Measurements from ENCODE around the gene ADGRV1.
"Not testable (repeated sequence)": the region's sequence is repeated elsewhere in the genome, so short reads cannot be mapped to it uniquely, and the experiment has no call there.

Gene ADGRV1

DNA sequence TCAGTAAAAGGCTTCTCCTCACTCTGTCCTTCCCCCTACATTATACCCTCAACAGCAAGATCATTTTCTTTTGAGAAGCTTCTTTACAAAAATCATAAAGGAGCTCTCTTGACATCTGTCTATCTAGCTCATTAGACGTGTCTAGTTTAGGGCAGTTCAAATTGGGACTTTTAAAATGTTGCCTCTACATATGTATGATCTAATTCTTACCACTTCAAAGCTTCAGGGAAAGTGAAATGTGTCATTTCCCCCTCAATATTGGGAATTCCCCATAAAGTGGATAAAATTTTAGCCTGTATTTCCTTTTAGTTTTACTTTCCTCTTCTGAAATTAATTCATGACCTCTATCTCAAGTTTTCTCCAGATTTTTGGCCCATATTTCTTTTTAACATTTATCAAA is 500.8 kb downstream of the ADGRV1 start:
- Histone ChIP-seq H3K4me3 (ENCODE audit: insufficient read depth, low read depth, low read length) (no peak overlapping the region), H3K27ac (ENCODE audit: insufficient read depth, low read depth, low read length, poor library complexity, severe bottlenecking) (no peak overlapping the region), H3K9me3 (ENCODE audit: control insufficient read depth, low read length) (no peaks in the 10 kb centered on the region), H3K36me3 (ENCODE audit: control insufficient read depth, insufficient read depth, low read length) (no peaks in the 10 kb centered on the region), H3K27me3 (ENCODE audit: control insufficient read depth, insufficient read depth, low read length, poor library complexity, severe bottlenecking) (no peaks in the 10 kb centered on the region), H3K4me1 (ENCODE audit: control insufficient read depth, insufficient read depth, low read length) (no peaks in the 10 kb centered on the region)
- 100% methylated on average over 1 of the region's 1 CpG; no CpG with 5 or more reads in 1 of the 2 experiments for WGBS, 2 experiments

- Histone ChIP-seq H3K27me3 (ENCODE audit: control insufficient read depth, insufficient read depth, low read length, poor library complexity, severe bottlenecking) (no peaks in the 10 kb centered on the region), H3K9me3 (ENCODE audit: control insufficient read depth, low read length) (no peaks in the 10 kb centered on the region), H3K36me3 (ENCODE audit: control insufficient read depth, insufficient read depth, low read length) (no peaks in the 10 kb centered on the region), H3K4me1 (ENCODE audit: control insufficient read depth, insufficient read depth, low read length) (no peaks in the 10 kb centered on the region), H3K4me3 (ENCODE audit: insufficient read depth, low read depth, low read length) (no peak overlapping the region), H3K27ac (ENCODE audit: insufficient read depth, low read depth, low read length, poor library complexity, severe bottlenecking) (no peak overlapping the region)
- WGBS, 2 experiments, result 74 to 95% methylated on average over 2 of the region's 2 CpGs
These were observed 502.5 kb downstream of the ADGRV1 start for GRCh38 chr5:91061094-91061493.

- Histone ChIP-seq H3K27me3 (ENCODE audit: control insufficient read depth, insufficient read depth, low read length, poor library complexity, severe bottlenecking) (no peaks in the 10 kb centered on the region), H3K36me3 (ENCODE audit: control insufficient read depth, insufficient read depth, low read length) (no peaks in the 10 kb centered on the region), H3K4me1 (ENCODE audit: control insufficient read depth, insufficient read depth, low read length) (no peaks in the 10 kb centered on the region), H3K27ac (ENCODE audit: insufficient read depth, low read depth, low read length, poor library complexity, severe bottlenecking) (no peak overlapping the region), H3K4me3 (ENCODE audit: insufficient read depth, low read depth, low read length) (no peak overlapping the region), H3K9me3 (ENCODE audit: control insufficient read depth, low read length) (no peaks in the 10 kb centered on the region)
- 89 to 91% methylated on average over 2 of the region's 2 CpGs for WGBS, 2 experiments
These were observed 503.5 kb downstream of the ADGRV1 start for GRCh38 chr5:91061946-91062562.

- not testable (repeated sequence) for H3K4me3 ChIP-seq (ENCODE audit: insufficient read depth, low read depth, low read length); H3K27ac ChIP-seq (ENCODE audit: insufficient read depth, low read depth, low read length, poor library complexity, severe bottlenecking); H3K9me3 ChIP-seq (ENCODE audit: control insufficient read depth, low read length); H3K27me3 ChIP-seq (ENCODE audit: control insufficient read depth, insufficient read depth, low read length, poor library complexity, severe bottlenecking); H3K4me1 ChIP-seq (ENCODE audit: control insufficient read depth, insufficient read depth, low read length); H3K36me3 ChIP-seq (ENCODE audit: control insufficient read depth, insufficient read depth, low read length)
- 95 to 97% methylated on average over 6 to 9 of the region's 9 CpGs for WGBS, 2 experiments
These were observed 504.6 kb downstream of the ADGRV1 start for GRCh38 chr5:91063098-91063690.

- H3K9me3 ChIP-seq (ENCODE audit: control insufficient read depth, low read length), result no peaks in the 10 kb centered on the region
- H3K36me3 ChIP-seq (ENCODE audit: control insufficient read depth, insufficient read depth, low read length), result no peaks in the 10 kb centered on the region
- no peaks in the 10 kb centered on the region for H3K27me3 ChIP-seq (ENCODE audit: control insufficient read depth, insufficient read depth, low read length, poor library complexity, severe bottlenecking)
- H3K4me1 ChIP-seq (ENCODE audit: control insufficient read depth, insufficient read depth, low read length), result no peaks in the 10 kb centered on the region
- 95% methylated on average over 6 to 7 of the region's 7 CpGs for WGBS, 2 experiments
- H3K27ac ChIP-seq (ENCODE audit: insufficient read depth, low read depth, low read length, poor library complexity, severe bottlenecking), result no peak overlapping the region
- H3K4me3 ChIP-seq (ENCODE audit: insufficient read depth, low read depth, low read length), result no peak overlapping the region
These were observed 506.9 kb downstream of the ADGRV1 start for GRCh38 chr5:91065496-91065895.

DNA sequence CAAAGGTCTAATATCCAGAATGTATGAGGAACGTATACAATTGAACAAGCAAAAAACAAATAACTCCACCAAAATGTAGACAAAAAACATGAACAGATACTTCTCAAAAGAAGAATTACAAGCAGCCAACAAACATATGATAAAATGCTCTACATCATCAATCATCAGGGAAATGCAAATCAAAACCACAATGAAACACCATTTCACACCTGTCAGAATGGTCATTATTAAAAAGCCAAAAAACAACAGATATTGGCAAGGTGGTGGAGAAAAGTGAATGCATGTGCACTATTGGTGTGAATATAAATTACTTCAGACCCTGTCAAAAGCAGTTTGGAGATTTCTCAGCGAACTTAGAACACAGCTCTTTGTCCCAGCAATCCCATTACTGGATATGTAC is 510.8 kb downstream of the ADGRV1 start:
- WGBS, 2 experiments, result 84 to 93% methylated on average over 2 of the region's 2 CpGs
- Histone ChIP-seq H3K36me3 (ENCODE audit: control insufficient read depth, insufficient read depth, low read length) (no peaks in the 10 kb centered on the region), H3K4me3 (ENCODE audit: insufficient read depth, low read depth, low read length) (no peak overlapping the region), H3K9me3 (ENCODE audit: control insufficient read depth, low read length) (no peaks in the 10 kb centered on the region), H3K27me3 (ENCODE audit: control insufficient read depth, insufficient read depth, low read length, poor library complexity, severe bottlenecking) (no peaks in the 10 kb centered on the region), H3K4me1 (ENCODE audit: control insufficient read depth, insufficient read depth, low read length) (peaks cover 5% of the 10 kb centered on the region), H3K27ac (ENCODE audit: insufficient read depth, low read depth, low read length, poor library complexity, severe bottlenecking) (no peak overlapping the region)

DNA sequence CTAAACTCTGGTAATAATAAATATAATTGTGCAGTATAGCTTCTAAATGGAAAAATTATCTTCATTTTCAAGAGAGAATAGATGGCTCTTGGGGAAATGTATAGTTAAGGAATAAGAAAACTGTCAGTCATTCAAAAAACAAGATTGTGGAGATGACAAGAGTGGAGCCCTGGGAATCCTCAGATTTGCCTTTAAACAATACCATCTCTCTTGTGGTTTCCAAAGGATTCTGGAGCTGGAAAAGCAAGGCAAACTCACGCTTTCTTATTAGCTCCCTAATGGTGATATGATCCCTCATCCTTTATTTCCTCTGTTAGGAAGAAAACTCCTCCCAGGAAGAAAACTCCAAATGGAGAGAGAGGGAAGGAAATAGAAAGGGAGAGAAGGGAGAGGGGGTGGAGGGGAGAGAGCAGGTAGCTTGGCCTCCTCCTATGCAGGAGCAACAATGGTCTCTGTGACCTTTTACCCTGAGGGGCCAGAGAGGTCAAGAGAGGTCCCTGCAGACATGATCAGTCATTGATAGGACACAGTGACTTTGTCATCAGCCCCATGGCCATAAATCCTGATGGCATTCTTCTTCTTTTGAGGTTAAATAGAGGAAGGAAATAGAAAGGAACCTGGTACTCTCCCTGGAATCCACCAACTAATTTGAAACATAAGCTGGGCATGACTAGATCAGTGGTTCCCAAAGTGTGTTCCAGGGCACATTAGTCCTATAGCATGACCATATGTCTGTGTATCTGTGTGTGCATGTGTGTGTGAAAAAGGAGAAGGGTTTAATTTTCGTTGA is 512.4 kb downstream of the ADGRV1 start:
- Histone ChIP-seq H3K4me1 (ENCODE audit: control insufficient read depth, insufficient read depth, low read length) (peaks cover 5% of the 10 kb centered on the region), H3K4me3 (ENCODE audit: insufficient read depth, low read depth, low read length) (no peak overlapping the region), H3K36me3 (ENCODE audit: control insufficient read depth, insufficient read depth, low read length) (no peaks in the 10 kb centered on the region), H3K27ac (ENCODE audit: insufficient read depth, low read depth, low read length, poor library complexity, severe bottlenecking) (no peak overlapping the region), H3K9me3 (ENCODE audit: control insufficient read depth, low read length) (no peaks in the 10 kb centered on the region), H3K27me3 (ENCODE audit: control insufficient read depth, insufficient read depth, low read length, poor library complexity, severe bottlenecking) (no peaks in the 10 kb centered on the region)
- WGBS, 2 experiments, result 88 to 93% methylated on average over 2 of the region's 2 CpGs

DNA sequence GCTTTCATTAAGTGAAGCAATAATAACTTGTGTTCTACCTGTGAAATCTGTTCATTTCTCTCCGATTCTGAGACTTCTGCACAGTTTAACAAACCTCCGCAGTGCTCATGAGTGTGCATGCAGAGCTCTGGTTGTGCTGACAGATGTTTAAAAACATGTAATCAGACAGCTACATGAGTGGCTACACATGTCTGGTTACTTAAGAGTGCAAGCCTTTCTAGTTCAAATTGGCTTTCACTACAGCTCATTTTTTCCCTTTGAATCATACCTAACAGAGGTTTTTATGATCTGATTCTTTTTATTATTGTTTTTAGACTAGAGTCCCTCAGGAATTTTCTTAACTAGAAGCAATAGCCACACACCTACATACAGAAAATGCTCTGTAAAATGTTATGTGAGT is 514.3 kb downstream of the ADGRV1 start:
- Histone ChIP-seq H3K27me3 (ENCODE audit: control insufficient read depth, insufficient read depth, low read length, poor library complexity, severe bottlenecking) (no peaks in the 10 kb centered on the region), H3K27ac (ENCODE audit: insufficient read depth, low read depth, low read length, poor library complexity, severe bottlenecking) (no peak overlapping the region), H3K36me3 (ENCODE audit: control insufficient read depth, insufficient read depth, low read length) (no peaks in the 10 kb centered on the region), H3K9me3 (ENCODE audit: control insufficient read depth, low read length) (no peaks in the 10 kb centered on the region), H3K4me3 (ENCODE audit: insufficient read depth, low read depth, low read length) (no peak overlapping the region), H3K4me1 (ENCODE audit: control insufficient read depth, insufficient read depth, low read length) (peaks cover 5% of the 10 kb centered on the region)
- 94 to 98% methylated on average over 2 of the region's 2 CpGs for WGBS, 2 experiments

- Histone ChIP-seq H3K4me3 (ENCODE audit: insufficient read depth, low read depth, low read length) (no peak overlapping the region), H3K27me3 (ENCODE audit: control insufficient read depth, insufficient read depth, low read length, poor library complexity, severe bottlenecking) (no peaks in the 10 kb centered on the region), H3K4me1 (ENCODE audit: control insufficient read depth, insufficient read depth, low read length) (peaks cover 5% of the 10 kb centered on the region), H3K9me3 (ENCODE audit: control insufficient read depth, low read length) (no peaks in the 10 kb centered on the region), H3K27ac (ENCODE audit: insufficient read depth, low read depth, low read length, poor library complexity, severe bottlenecking) (no peak overlapping the region), H3K36me3 (ENCODE audit: control insufficient read depth, insufficient read depth, low read length) (no peaks in the 10 kb centered on the region)
- WGBS, 2 experiments, result 83 to 86% methylated on average over 1 of the region's 1 CpG
These were observed 516.0 kb downstream of the ADGRV1 start for GRCh38 chr5:91074615-91075014.

GRCh38 chr5:91076138-91076537 is 517.5 kb downstream of the ADGRV1 start:
- no peaks in the 10 kb centered on the region for H3K4me1 ChIP-seq (ENCODE audit: control insufficient read depth, insufficient read depth, low read length)
- H3K4me3 ChIP-seq (ENCODE audit: insufficient read depth, low read depth, low read length), result no peak overlapping the region
- no peaks in the 10 kb centered on the region for H3K27me3 ChIP-seq (ENCODE audit: control insufficient read depth, insufficient read depth, low read length, poor library complexity, severe bottlenecking)
- H3K9me3 ChIP-seq (ENCODE audit: control insufficient read depth, low read length), result no peaks in the 10 kb centered on the region
- no peaks in the 10 kb centered on the region for H3K36me3 ChIP-seq (ENCODE audit: control insufficient read depth, insufficient read depth, low read length)
- no peak overlapping the region for H3K27ac ChIP-seq (ENCODE audit: insufficient read depth, low read depth, low read length, poor library complexity, severe bottlenecking)

Data from ectodermal cell (in vitro differentiated cells).